Transverse colon (tissue), 4 donors: ENCODE data around the gene FEZF1.

Source experiments
- CTCF ChIP-seq, 5 experiments: fragments of 200-600 bp in 3 of 5; fragments of 450-650 bp in 2 of 5; sonication (generic) in 3 of 5; IDR thresholded peaks; 1 replicate in 2 of 5; 2 replicates in 3 of 5; pipeline ENCODE4 v1.5.1; 2016 to 2017; ENCODE audit warnings: antibody characterized with exemption in 5 of 5, inconsistent platforms in 3 of 5, mild to moderate bottlenecking in 2 of 5, moderate library complexity in 1 of 5
- EP300 ChIP-seq: sonication (generic); formaldehyde crosslinking; IDR thresholded peaks from one replicate; pipeline ENCODE4 v1.6.1; 2017; ENCODE audit warnings: antibody characterized with exemption, low read depth
- POLR2A ChIP-seq: fragments of 450-650 bp; IDR thresholded peaks from one replicate; pipeline ENCODE4 v1.6.1; 2016; ENCODE audit warnings: antibody characterized with exemption, mild to moderate bottlenecking, moderate library complexity
- POLR2AphosphoS5 ChIP-seq, 3 donors: sonication (generic); formaldehyde crosslinking; IDR thresholded peaks; one replicate each; pipeline ENCODE4 v1.6.1; 2016; ENCODE audit warnings: antibody characterized with exemption in 3 of 3

DNA sequence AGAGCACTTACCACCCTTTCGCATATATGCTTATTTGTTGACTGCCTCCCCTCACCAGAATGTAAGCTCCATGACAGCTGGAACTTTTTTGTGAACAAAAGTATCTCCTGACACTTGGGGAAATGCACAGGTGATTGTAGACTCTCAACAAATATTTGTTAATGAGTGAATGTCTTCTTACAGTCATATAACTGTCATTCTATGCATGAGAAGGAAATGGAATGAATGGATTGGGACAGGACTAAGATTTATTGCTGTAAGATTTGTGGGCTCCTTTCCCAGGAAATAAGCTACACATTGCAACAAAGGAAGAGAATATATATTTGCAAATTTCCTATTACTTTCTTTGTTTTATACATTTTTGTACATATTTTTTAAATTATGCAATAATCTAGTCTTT is 48.5 kb downstream of the FEZF1 start:
- TF ChIP-seq CTCF (IDR thresholded peaks at IDR 0.05) = no peak
- TF ChIP-seq POLR2AphosphoS5 (IDR thresholded peaks at IDR 0.05) = no peak
- TF ChIP-seq EP300 = no peak
- no peak for TF ChIP-seq POLR2A
